ENCODE data around the gene TMX4.

Gene TMX4

DNA sequence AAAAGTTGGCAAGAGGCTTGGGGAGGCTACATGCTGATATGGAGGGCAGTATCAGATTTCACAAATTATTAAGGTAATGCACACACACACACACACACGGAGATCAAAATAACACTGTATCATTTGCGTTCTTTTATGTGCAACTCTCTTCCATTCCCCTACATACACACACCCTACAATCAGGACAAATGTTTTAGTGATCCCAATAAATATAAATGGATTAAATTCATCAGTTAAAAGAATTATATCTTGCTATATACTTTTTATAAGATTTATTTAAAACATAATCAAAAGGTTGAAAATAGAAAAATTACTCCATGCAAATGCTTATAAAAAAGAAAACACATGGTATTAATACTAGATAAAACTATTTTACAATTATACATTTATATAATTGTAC, 25.9 kb downstream of the TMX4 start:
- Mint-ChIP-seq H3K4me1 (no peaks in the 10 kb centered on the region), H3K27me3 (no peaks in the 10 kb centered on the region), H3K4me3 (no peak overlapping the region), H3K27ac (no peak overlapping the region), H3K9me3 (peaks cover 13 to 15% of the 10 kb centered on the region in 2 donors)
- no peak for DNase-seq
- ATAC-seq: no peak

DNA sequence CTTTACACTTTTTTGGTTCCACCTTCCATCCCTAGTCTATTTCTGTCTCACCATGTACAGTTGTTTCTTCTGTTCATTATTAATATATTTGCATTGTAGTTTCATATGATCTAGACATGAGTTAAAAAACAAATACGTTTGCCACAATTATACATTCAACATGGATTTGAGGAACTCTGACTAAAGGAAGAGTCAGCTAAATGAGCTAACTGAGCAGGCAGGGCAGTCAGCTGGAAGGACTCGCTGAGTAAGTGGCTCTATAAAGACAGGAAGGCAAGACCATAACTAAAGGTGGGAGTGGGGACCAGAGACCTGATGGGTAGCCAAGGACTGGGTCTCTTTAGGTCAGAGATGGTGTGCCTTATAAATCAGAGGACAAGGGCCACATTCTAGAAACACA, 26.3 kb downstream of the TMX4 start:
- ATAC-seq (no peak), DNase-seq (no peak)
- no peak overlapping the region for H3K27ac Mint-ChIP-seq
- H3K27me3 Mint-ChIP-seq: no peaks in the 10 kb centered on the region
- H3K4me3 Mint-ChIP-seq: no peak overlapping the region
- no peaks in the 10 kb centered on the region for H3K4me1 Mint-ChIP-seq
- H3K9me3 Mint-ChIP-seq: peaks cover 13 to 15% of the 10 kb centered on the region in 2 donors

GRCh38 chr20:7990385-7990784, 29.2 kb downstream of the TMX4 start:
- H3K27ac Mint-ChIP-seq: no peak overlapping the region
- no peaks in the 10 kb centered on the region for H3K27me3 Mint-ChIP-seq
- ATAC-seq (no peak), DNase-seq (no peak)
- H3K4me1 Mint-ChIP-seq: no peaks in the 10 kb centered on the region
- H3K4me3 Mint-ChIP-seq: no peak overlapping the region
- peaks cover 13 to 15% of the 10 kb centered on the region in 2 donors for H3K9me3 Mint-ChIP-seq

DNA sequence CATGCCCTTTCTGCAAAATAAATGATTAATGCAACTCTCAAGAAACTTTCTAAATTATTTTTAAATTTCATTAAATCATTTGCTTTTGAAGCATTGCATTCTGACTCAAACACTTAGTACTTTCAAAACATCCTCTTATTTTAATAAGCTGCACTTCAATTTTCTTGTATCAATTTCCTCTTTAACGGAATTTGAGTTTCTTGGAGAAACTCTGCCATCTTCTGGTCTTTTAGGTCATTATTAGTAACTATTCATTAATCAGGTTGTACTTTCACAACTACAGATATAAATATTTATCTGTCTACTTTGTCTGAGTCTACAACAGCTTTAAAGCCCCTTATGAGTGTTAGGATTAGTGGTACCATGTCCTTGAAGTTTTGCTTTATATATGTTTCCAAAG, 30.2 kb downstream of the TMX4 start:
- Mint-ChIP-seq H3K9me3 (peaks cover 10 to 11% of the 10 kb centered on the region in 2 donors), H3K4me3 (no peak overlapping the region), H3K27me3 (no peaks in the 10 kb centered on the region), H3K4me1 (no peaks in the 10 kb centered on the region), H3K27ac (no peak overlapping the region)
- no peak for ATAC-seq
- no peak for DNase-seq

DNA sequence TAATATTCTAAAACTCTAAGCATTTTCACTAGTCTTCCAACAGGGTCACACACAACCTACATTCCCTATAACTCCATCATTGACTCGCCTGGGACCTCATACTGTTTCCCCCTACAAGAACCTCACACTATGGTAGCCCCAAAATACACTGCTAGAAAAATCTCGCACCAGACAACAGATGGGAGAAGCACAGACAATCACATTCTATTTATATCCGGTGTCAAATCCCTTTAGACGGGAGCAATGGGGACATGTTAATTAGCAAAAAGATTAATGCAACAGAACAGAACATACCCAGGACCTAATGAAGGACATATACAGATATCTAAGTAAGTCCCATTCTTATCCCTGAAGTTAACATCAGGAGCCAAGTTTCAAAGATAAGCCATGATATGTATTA, 33.6 kb downstream of the TMX4 start:
- Mint-ChIP-seq H3K9me3 (no peaks in the 10 kb centered on the region), H3K27me3 (no peaks in the 10 kb centered on the region), H3K27ac (no peak overlapping the region), H3K4me1 (peaks cover 8% of the 10 kb centered on the region), H3K4me3 (no peak overlapping the region)
- no peak for DNase-seq
- no peak for ATAC-seq

DNA sequence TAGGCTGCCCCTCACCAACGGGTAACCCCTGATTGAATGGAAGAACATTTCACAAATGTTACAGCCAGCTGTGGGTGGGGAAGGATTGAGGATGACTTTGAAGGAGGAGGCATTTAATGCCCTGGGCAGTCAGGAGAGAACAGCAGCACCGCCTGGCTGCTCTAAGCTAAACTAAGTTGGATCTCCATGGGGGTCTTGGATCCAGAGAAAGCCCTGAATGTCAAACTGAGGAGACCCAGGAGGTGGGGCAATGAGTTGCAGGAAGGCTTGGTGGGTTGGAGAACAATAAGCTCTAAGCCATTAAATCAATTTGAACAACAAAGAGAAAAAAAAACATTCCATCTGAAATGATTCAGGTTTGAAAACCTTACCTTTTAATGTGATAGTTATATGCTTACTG, 35.4 kb downstream of the TMX4 start:
- peaks cover 17% of the 10 kb centered on the region for H3K4me1 Mint-ChIP-seq
- no peak overlapping the region for H3K4me3 Mint-ChIP-seq
- DNase-seq (no peak), ATAC-seq (no peak)
- H3K9me3 Mint-ChIP-seq: no peaks in the 10 kb centered on the region
- H3K27me3 Mint-ChIP-seq: no peaks in the 10 kb centered on the region
- H3K27ac Mint-ChIP-seq: no peak overlapping the region

DNA sequence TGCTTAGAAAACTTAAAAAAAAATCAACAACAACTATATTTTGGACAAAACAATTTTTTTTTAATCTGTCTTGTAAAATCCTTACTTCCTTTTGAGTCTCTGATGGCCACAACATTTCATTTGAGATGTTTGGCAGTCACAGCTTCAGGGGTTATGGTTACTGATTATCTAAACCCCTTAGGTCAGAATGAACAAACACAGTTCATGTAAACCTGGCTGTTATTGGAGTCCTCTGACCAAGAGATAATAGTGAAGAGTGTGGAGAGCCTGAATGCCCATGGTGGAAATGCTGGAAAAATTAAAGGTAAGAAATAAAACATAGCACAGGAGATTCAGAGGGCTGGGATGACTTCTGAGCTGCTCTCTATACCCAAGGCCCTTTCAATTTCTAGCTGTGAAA, 38.2 kb downstream of the TMX4 start:
- DNase-seq: no peak
- Mint-ChIP-seq H3K9me3 (no peaks in the 10 kb centered on the region), H3K4me1 (peaks cover 17% of the 10 kb centered on the region), H3K27ac (no peak overlapping the region), H3K4me3 (no peak overlapping the region), H3K27me3 (no peaks in the 10 kb centered on the region)
- no peak for ATAC-seq

GRCh38 chr20:7980332-7981046, 39.1 kb downstream of the TMX4 start:
- ATAC-seq (peak; percentile 90), DNase-seq (peak; percentile 9 to 19)
- H3K27ac Mint-ChIP-seq: peak overlapping the region; percentile 29 to 67
- no peak overlapping the region for H3K4me3 Mint-ChIP-seq
- no peaks in the 10 kb centered on the region for H3K27me3 Mint-ChIP-seq
- H3K9me3 Mint-ChIP-seq: no peaks in the 10 kb centered on the region
- H3K4me1 Mint-ChIP-seq: peaks cover 17% of the 10 kb centered on the region

DNA sequence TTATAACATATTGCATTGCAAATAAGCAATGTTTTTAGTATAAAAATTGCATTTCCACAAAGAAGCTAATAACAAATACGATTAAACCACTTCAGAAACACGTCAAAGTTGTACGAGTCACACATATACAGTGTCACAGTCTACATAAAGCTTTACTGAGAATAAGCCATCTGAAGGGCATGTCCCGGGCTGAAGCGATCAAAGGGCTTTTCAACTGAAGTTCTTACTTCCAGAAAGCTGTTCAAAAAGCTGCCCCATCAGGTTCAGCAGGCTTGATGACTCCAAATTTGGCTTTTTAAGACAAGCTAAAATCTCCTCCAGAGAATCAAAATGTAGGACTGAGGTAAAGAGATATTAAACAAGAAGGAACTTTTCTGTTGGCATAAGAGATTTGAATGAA, 41.9 kb downstream of the TMX4 start:
- H3K27me3 Mint-ChIP-seq: no peaks in the 10 kb centered on the region
- H3K27ac Mint-ChIP-seq: no peak overlapping the region
- H3K9me3 Mint-ChIP-seq: no peaks in the 10 kb centered on the region
- H3K4me3 Mint-ChIP-seq: no peak overlapping the region
- DNase-seq (no peak), ATAC-seq (no peak)
- peaks cover 17% of the 10 kb centered on the region for H3K4me1 Mint-ChIP-seq

DNA sequence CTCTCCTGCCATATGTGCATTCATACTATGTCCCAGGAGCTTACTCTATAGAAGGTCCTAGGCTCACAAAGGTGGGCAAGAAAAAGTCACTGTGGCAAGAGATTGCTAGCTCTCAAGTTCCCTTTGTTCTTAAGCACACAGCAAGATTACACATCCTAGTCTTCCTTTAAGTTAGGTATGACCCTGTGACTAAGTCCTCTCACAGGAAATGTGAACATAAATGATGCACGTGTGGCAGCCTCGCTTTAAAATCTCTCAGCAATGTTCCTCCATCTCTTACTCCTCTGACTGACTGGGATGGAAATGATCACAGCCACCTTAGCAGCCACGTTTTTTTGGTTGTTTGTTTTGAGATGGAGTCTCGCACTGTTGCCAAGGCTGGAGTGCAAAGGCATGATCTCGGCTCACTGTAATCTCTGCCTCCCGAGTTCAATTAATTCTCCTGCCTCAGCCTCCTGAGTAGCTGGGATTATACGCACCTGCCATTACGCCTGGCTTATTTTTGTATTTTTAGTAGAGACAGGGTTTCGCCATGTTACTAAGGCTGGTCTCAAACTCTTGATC, 43.6 kb downstream of the TMX4 start:
- Mint-ChIP-seq H3K27ac (no peak overlapping the region), H3K27me3 (no peaks in the 10 kb centered on the region), H3K4me1 (peaks cover 10% of the 10 kb centered on the region), H3K4me3 (no peak overlapping the region), H3K9me3 (no peaks in the 10 kb centered on the region)
- DNase-seq (no peak), ATAC-seq (no peak)

DNA sequence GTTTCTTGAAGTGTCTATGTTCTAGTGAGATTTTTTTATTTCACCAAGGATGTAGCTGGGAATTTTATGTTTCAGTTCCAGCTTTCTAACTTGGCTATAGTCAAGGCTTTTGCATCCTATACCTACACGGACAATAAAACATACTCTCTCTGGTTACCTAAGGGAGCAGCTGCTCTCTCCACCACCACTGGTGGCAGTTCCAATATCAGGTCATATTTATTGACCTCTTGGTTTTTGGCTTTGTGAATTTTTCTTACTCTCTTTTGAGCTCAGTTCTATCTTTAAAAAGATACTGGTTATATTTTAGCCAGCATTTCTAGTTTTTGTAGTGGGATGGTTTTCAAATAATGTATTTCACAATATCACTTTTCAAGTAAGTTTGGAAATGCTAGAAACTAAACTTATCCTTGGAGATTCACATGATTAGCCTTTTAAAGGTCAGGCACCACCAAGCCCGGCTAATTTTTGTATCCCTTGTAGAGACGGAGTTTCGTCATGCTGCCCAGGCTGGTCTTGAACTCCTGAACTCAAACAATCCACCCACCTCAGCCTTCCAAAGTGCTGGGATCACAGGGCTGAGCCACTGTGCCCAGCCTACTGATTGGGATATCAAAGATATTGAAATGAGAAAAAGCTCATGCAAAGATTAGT, 44.7 kb downstream of the TMX4 start:
- no peak for ATAC-seq
- Mint-ChIP-seq H3K4me1 (no peaks in the 10 kb centered on the region), H3K27ac (no peak overlapping the region), H3K4me3 (no peak overlapping the region), H3K9me3 (no peaks in the 10 kb centered on the region), H3K27me3 (no peaks in the 10 kb centered on the region)
- no peak for DNase-seq

GRCh38 chr20:7971536-7972280, 47.9 kb downstream of the TMX4 start:
- ATAC-seq (no peak), DNase-seq (no peak)
- Mint-ChIP-seq H3K27ac (no peak overlapping the region), H3K9me3 (no peaks in the 10 kb centered on the region), H3K4me3 (no peak overlapping the region), H3K4me1 (no peaks in the 10 kb centered on the region), H3K27me3 (no peaks in the 10 kb centered on the region)

- ATAC-seq (no peak), DNase-seq (no peak)
- no peaks in the 10 kb centered on the region for H3K9me3 Mint-ChIP-seq
- no peak overlapping the region for H3K27ac Mint-ChIP-seq
- no peaks in the 10 kb centered on the region for H3K4me1 Mint-ChIP-seq
- no peak overlapping the region for H3K4me3 Mint-ChIP-seq
- H3K27me3 Mint-ChIP-seq: no peaks in the 10 kb centered on the region
Observed at GRCh38 chr20:7967199-7967844, 52.2 kb downstream of the TMX4 start.

- no peaks in the 10 kb centered on the region for H3K9me3 Mint-ChIP-seq
- no peak for DNase-seq
- no peak overlapping the region for H3K27ac Mint-ChIP-seq
- H3K4me1 Mint-ChIP-seq: no peaks in the 10 kb centered on the region
- ATAC-seq: no peak
- H3K4me3 Mint-ChIP-seq: no peak overlapping the region
- no peaks in the 10 kb centered on the region for H3K27me3 Mint-ChIP-seq
Observed at GRCh38 chr20:7966176-7966575, 53.4 kb downstream of the TMX4 start.

DNA sequence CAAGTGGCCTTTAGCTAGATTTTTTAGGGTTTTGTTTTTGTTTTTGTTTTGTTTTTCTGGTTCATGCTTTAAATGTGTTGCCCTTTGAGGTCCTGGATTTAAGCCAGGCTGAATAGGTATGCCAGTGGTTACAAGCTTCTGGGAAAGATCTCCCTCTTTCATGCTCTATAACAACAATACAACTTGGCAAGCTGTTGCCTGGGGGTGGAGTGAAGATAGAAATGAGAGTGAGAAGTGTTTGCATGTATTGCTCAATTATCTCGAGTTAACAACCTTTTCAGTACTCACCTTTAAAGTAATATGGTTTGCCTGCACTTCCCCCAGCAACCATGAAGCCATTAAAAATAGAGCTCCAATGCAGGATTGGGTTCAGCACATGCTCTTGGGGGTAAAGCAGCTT, 60.1 kb downstream of the TMX4 start:
- no peak for ATAC-seq
- no peaks in the 10 kb centered on the region for H3K4me1 Mint-ChIP-seq
- H3K27ac Mint-ChIP-seq: no peak overlapping the region
- DNase-seq: no peak
- H3K27me3 Mint-ChIP-seq: peaks cover 24% of the 10 kb centered on the region
- H3K9me3 Mint-ChIP-seq: peaks cover 6 to 9% of the 10 kb centered on the region in 2 donors
- H3K4me3 Mint-ChIP-seq: no peak overlapping the region
